HUDEP-2 (cell line): ENCODE measurements around the gene RASA1.

Experiments
- DNase-seq, 76 experiments: peaks; one replicate each; lab custom pipeline; 2025; ENCODE audit not compliant: unreplicated experiment in 76 of 76; lab: John Stamatoyannopoulos, UW

The RASA1 gene

DNA sequence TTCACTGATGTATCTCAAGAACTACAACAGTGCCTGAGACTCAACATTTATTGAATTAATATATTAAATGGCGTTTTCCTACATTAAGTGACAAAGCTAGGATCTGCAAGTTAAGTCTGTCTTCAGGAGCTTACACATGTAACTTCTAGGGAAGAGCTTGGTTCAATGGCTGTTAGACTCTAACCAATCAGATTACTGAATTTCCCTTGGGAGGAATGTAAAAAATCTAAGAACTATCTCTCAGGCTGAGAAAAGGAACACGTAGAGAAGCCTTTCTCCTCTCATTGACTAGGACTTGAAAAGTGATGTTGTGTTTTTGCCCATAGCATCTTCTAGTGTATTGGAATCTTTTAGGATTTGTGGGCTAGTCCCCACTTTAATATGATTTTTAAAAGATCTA, 91.4 kb downstream of the RASA1 start:
- no peak for DNase-seq

DNA sequence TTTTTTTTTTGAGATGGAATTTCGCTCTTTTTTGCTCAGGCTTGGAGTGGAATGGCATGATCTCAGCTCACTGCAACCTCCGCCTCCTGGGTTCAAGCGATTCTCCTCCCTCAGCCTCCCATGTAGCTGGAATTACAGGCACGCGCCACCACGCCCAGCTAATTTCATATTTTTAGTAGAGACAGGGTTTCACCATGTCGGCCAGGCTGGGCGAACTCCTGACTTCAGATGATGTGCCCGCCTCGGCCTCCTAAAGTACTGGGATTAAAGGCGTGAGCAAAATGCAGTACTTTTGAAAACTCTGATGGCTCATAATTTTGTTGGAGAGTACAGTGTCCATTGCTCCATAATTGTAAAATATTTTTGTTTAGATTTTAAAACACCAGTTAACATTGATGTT, 92.4 kb downstream of the RASA1 start:
- no peak for DNase-seq

DNA sequence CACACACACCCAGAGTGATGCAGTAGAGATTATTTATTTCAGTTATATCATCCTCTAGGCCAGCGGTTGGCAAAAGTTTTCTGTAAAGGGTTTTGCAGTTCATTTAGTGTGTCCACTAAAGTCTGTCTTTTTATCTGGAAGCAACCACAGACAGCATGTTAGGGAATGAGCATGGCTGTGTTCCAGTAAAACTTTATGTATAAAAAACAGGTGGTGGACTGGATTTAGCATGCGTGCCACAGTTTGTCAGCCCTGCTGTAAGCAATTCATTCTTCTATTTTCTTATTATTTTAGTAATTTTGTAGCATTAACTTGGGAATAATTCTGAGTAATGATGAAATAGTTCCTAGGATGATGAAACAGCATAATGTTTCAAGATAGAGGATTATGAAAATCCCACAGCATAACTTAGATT, 93.4 kb downstream of the RASA1 start:
- no peak for DNase-seq

GRCh38 chr5:87361536-87362213, 94.0 kb downstream of the RASA1 start:
- no peak for DNase-seq

DNA sequence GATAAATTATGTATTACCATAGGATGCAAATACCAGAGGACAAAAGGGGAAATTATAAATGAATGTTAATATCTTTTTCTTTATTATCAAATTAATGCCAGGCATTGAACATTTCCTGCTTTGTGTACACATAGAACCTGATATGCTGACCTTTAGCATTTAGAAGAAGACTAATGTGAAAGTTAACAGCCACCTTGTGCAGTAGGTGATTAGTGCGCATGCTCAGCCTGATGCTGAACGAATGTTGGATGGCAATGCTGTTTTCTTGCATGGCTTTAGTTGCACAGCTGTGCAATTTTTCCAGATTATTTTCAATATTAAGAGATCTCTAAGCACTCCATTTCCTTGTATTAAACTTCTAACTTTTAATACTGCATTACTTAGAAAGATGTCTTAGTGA, 99.6 kb downstream of the RASA1 start:
- DNase-seq = no peak

DNA sequence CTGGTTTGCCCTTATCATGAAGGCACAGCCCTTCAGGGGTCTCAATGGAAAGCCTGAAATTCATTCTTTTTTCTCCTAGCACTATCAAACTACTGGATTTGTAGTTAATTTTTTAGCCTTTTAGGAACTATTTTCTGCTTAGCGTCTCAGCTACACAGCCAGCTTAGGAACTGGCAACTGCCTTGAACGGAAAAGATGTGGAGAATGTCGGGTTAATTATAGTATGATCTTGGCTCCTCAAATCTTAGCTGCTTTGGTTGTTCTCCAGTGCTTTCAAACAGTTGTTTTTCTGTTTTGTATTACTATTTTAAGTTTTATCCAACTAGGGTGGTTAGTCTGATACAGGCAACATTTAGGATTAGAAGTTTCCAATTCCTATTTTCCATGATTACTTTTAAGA, 100.9 kb downstream of the RASA1 start:
- DNase-seq = no peak

GRCh38 chr5:87369431-87369830, 101.7 kb downstream of the RASA1 start:
- DNase-seq = no peak

- no peak for DNase-seq
Measured at GRCh38 chr5:87372705-87373104, 105.0 kb downstream of the RASA1 start.

- no peak for DNase-seq
Measured at GRCh38 chr5:87382224-87382623, 114.5 kb downstream of the RASA1 start.

DNA sequence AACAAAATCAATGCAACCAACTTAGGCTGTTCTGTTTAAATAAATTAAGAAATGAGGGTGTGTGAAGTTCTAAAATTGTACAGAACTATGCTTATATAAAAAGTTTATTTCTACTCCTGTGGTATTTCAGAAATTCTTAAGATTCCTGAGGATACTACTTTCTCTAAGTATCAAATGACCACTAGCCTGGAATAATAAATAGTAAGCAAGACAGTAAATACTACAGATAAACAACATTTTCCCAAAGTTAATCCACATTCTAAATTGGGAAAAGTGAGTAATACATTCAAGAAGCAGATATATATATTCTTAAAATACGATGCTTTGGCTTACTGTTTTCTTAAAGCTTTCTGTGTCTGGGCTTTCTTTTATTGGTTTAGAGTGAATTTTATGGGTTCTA, 115.5 kb downstream of the RASA1 start:
- no peak for DNase-seq

DNA sequence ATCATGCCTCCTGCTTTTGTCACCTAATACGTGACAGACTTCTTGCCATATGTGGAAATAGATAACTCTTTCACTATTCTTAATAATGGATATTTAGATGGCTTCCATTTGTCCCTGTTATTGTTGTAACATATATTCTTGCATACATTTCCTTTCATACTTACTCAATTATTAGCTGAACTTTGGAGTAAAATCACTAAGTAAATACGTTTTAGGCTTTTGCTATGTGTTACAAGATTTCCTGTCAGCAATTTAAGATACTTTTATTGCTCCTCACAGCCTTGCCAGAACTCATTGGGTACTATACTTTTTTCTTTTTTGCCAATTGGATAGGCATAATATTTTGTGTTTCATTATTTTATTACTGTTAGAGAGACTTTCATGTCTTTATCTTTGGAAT, 118.1 kb downstream of the RASA1 start:
- DNase-seq = no peak

DNA sequence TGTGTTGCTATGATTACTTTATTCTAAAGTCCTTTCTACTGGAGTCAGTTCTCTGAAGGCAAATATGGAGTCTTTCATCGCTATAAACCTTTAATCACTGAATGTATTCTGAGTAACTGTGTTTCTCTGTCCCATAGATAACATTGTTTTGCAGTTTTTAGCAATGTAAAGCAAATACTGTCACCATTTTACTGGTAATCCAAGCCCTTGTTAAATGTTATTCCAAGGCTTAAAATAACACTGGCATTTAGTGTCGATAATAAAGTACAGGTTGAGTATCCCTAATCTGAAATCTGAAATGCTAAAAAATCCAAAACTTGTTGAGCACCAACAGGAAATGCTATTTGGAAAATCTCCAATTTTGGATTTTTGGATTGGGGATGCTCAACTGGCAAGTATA, 120.4 kb downstream of the RASA1 start:
- DNase-seq = no peak

GRCh38 chr5:87389296-87390034, 121.8 kb downstream of the RASA1 start:
- no peak for DNase-seq

GRCh38 chr5:87390075-87390474, 122.4 kb downstream of the RASA1 start:
- no peak for DNase-seq

- DNase-seq = no peak
Measured at GRCh38 chr5:87390576-87391199, 123.0 kb downstream of the RASA1 start.

DNA sequence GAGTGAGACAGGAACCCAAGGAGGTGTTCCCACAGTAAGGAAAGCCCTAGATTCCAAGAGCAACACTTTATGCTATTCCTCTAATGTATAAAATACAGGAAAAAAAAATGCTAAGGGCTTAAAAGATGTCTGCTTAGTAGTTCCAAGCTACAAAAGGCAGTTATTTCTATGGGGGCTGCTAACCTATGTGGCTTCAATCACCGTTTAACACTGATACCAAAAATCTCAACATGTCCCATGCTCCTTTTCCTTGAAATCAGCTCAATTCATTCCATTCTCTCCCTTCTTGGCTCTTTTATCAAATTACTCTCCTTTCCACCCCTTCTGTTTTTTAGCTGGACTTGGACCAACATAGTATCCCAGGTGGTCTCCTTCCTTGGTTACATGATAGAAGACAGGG, 124.5 kb downstream of the RASA1 start:
- no peak for DNase-seq

DNA sequence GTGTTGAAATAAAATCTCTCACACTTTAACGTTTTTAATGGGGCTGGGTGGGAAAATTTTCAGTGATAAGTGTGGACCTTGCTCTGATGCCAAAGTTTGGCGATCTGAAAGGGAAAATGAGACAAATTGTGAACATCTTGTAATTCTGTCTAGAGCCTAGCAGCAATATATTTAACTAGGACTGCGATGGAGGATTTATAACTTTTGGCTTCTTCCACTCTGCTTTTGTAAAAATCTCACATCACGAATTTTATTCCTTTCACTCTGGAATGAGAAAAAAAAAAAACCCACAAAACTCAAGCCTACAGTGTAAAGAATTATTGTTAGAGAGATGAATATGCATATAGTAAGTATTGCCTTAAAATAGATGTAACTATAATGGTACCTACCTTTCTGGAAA, 125.1 kb downstream of the RASA1 start:
- DNase-seq = no peak

DNA sequence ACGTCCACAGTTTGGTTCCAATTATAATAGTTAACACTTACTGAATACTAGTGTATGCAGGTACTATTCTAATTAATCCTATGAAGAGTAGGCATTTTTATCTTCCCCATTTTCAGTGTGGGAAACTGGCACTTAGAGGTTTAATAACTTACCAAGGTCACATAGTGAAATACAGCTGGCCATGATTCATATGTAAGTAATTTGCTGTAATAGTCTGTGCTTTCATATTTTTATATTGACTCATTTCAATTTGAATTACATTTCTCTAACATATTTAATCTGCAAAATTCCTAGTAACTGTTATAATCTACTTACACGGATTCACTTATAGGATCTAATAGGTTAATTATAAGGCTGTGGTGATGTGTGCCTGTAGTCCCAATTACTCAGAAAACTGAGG, 125.6 kb downstream of the RASA1 start:
- no peak for DNase-seq

GRCh38 chr5:87394411-87395165, 126.9 kb downstream of the RASA1 start:
- DNase-seq = no peak

DNA sequence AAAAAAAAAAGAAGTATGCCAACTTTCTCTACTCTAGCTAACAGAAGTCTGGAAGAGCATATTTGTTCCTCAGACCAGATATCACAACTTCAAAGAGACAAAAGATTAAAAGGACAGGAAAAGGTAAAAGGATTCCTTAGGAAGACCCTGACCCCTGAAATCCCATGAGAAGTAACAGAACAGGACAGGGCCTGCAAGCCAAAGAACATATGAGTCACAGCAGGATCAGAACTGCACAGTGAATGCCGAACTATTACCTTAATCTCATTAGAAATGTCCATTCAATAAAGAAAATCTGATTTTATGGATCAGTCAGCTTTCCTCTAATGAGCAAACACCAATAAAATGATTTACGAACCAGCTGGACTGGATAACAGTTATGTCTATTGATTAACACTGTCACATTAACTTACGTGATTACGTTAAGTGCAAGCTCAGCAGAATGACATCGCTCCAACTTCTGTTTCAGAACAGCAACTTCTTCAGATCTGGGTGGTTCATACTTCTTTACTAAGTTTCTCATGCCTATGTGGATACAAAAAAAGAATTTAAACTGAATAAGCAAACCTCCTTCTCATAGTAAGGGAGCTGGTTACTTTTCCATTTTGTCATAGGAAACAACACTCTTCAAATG, 131.4 kb downstream of the RASA1 start:
- no peak for DNase-seq

DNA sequence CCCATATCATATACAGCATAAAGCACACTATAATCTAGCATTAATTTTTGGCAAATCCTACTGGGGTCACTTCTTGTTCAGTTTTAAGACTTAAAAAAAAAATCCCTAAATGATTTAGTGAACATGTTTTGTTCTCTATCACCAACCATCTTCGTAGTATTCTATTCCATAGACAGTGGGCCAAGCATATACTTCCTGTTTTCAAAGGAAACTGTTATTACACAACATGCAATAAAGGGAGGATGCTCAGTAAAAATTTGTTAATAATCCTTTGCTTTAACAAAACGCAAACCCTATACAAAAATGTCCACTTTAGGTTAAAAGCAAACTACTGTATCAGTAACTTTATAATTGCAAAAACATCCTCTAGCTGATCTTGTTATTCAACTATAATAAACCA, 132.0 kb downstream of the RASA1 start:
- DNase-seq = no peak
